HG03175 (cell line): ENCODE results near the gene SPATA6.
"Not testable (repeated sequence)": the region's sequence is repeated elsewhere in the genome, so short reads cannot be mapped to it uniquely, and the experiment has no call there.

Experiments used
- ATAC-seq: cut with Tn5 transposase; IDR thresholded peaks from one replicate; pipeline ENCODE4 v1.9.1; 2021; ENCODE audit warnings: mild to moderate bottlenecking, moderate library complexity; ENCODE audit not compliant: unreplicated experiment

Gene SPATA6

DNA sequence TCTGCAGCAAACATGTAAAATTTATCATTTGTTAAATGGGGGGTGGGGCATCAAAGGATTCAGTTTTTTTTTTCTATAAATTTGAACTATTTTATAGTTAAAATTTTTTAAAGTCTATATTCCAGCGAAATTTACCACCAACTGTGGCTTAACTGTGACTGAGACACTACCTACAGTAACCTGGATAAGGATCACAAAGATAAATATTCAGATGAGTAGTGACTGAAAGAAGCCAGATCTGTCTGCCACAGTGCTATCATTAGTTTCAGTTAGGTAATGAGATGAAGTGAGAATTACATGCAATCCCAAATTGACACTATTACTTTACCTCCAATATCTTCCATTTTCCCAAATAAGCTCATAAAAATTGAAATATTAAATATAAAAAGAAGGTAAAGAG lies 5.4 kb downstream of the SPATA6 start:
- no peak for ATAC-seq

GRCh38 chr1:48462716-48463302 lies 9.2 kb downstream of the SPATA6 start:
- no peak for ATAC-seq

- ATAC-seq: no peak
Measured at GRCh38 chr1:48450505-48450904, 21.5 kb downstream of the SPATA6 start.

DNA sequence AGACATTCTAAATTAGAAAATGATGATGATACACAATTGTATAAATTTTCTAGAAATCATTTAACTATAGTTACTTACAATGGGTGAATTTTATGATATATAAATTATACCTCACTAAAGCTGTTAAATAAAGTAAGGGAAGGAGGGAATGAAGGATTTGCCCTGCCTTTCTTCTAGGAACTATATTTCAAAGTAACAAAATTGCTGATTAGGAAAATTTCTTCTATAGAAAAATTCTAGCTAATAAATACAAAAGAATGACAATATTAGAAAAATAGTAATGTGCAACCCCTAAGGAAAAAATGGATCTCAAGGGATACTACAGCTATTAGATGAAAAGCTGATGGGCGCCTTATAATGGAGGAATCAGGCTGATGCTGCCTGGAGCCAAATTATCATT lies 23.1 kb downstream of the SPATA6 start:
- ATAC-seq: no peak

GRCh38 chr1:48444186-48444585 lies 27.8 kb downstream of the SPATA6 start:
- not testable (repeated sequence) for ATAC-seq

DNA sequence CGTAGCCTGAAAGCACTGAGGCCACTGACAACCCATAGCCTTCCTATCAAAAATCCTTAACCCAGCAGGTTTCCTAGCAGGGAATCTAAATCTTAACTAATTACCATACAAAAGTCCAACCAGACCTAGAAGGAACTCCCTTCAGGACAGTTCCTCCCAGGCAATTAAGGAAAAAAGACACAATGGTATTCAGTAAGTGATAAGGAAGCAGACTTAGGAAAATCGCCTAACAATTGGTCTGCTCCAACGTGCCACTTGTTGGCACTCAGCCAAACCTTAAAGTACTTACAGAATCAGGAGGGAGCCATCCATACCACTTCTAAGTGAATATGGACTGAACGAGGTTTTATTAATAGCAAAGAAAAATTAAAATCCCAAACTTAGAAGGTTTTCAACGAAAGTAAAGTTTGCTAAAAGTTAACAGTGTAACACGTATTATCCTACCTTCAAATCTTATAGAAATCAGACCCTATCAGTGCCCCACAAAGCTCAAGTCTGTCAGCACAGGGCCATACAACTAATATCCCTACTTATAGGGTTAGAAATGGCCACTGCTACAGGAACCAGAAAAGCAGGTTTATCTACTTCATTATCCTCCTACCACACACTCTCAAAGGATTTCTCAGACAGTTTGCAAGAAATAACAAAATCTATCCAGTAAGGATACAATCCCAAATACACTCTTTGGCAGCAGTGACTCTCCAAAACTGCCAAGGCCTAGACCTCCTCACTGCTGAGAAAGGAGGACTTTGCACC lies 29.0 kb downstream of the SPATA6 start:
- no peak for ATAC-seq

GRCh38 chr1:48440786-48441185 lies 31.2 kb downstream of the SPATA6 start:
- not testable (repeated sequence) for ATAC-seq

DNA sequence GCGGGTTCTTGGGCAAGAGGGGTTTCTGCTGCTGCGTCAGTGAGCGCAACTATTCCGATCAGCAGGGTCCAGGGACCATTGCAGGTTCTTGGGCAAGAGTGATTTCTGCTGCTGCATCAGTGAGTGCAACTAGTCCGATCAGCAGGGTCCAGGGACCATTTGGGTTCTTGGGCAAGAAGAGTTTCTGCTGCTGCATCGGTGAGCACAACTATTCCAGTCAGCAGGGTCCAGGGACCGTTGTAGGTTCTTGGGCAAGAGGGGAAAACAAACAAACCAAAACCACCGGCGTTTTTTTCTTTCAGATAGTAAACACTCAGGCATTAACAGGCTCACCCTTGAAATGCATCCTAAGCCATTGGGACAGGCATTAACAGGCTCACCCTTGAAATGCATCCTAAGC lies 32.6 kb downstream of the SPATA6 start:
- no peak for ATAC-seq

DNA sequence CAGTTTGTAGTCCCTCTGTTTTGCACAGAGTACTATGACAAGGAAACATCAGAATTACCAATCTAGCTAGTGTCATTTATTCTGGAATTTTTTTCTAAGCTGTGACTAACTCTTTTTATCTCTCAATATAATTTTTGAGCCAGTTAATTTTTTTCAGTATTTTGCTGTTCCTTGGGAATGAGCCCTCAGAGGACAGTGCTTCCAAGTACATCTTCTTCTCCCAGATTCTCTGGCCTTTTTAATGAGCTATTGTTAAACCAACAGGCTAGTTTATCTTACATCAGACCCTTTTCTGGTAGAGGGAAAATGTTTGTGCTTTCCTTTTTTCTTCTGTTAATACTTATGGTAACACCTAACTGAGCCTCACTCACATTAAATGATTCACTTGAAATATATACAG lies 34.6 kb downstream of the SPATA6 start:
- ATAC-seq: not testable (repeated sequence)

DNA sequence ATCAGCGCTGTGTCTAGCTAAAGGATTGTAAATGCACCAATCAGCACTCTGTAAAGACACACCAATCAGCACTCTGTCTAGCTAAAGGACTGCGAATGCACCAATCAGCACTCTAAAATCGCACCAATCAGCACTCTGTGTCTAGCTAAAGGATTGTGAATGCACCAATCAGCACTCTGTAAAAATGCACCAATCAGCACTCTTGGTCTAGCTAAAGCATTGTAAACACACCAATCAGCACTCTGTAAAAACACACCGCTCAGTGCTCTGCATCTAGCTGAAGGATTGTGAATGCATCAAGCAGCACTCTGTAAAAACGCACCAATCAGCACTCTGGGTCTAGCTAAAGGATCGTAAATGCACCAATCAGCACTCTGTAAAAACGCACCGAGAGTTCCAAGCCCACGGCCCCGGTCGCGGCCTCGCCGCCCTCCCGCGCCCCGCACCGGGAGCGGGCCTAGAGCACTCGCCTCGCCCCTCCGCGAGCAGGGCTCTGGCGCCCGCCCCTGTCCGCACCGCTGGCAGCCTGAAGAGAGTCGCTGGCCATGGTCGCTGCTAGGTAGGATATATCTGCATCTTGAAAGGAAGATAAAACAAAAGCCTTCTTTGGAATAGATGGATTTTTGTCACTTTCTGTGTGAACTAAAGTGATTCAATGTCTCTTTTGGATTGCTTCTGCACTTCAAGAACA lies 36.5 kb downstream of the SPATA6 start:
- not testable (repeated sequence) for ATAC-seq

DNA sequence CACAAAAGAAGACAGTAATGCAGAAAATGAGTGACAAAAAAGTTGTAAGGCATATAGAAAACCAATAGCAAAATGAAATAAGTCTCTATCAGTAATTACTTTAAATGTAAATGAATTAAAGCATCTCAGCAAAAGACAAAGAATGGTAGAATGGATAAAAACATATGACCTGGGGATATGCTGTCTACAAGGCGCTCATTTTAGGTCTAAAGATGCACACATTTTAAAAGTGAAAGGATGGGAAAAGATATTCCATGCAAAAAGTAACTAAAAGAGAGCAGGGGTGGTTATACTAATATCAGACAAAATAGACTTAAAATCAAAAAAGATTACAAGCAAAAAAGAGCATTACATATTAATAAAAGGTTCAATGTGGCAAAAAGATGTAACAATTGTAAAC lies 41.2 kb downstream of the SPATA6 start:
- ATAC-seq: no peak

GRCh38 chr1:48422009-48422408 lies 50.0 kb downstream of the SPATA6 start:
- ATAC-seq: no peak

DNA sequence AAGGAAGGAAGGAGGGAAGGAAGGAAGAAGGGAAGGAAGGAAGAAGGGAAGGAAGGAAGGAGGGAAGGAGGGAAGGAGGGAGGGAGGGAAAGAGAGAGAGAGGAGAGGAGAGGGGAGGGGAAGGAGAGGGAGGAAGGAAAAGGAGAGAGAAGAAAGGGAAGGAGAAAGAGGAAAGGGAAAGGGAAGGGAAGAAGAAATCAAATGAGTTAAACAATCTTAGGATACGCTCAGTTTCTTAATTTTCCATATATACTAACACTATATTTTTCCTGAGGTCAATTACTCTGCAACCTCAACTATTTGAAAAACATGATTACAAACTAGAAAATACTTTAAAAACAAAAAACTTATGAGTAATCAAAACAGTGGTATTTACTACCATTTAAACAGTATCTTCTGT lies 53.3 kb downstream of the SPATA6 start:
- ATAC-seq: no peak

DNA sequence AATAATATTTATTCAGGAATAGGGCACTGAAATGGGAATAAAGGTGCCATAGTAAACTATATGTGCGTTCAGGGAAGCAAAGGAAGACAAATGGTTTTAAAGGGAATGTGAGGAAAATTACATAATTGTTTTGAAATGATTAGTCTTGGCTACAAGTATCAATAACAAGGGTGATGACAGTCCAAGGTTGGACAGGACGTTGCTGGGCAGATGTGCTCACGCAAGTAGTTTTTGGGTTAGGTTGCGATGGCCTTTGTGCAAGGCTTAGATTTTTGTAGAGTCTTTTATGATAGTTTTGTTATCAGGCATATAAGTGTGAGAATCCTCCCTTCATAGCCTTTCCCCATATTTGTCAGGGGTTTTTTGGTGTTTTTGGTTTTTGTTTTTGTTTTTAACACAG lies 57.0 kb downstream of the SPATA6 start:
- no peak for ATAC-seq

DNA sequence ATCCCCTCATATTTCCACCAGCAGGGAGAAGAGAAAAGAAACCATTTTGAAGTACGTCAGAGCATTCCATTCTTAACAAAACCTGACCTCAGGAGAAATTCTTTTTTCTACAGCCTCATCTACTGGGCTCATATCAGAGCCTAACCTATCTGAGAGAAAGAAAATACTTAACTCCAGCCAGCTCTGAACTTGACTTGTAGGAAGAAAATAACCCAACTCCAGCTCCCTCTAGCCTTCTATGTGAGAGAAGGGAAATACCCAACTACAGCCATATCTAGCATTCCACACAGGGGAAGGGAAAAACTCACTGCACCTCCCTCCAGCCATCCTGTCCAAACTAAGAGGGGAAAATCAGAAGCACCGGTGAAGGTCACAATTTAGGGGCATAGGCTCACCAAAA lies 57.7 kb downstream of the SPATA6 start:
- no peak for ATAC-seq

DNA sequence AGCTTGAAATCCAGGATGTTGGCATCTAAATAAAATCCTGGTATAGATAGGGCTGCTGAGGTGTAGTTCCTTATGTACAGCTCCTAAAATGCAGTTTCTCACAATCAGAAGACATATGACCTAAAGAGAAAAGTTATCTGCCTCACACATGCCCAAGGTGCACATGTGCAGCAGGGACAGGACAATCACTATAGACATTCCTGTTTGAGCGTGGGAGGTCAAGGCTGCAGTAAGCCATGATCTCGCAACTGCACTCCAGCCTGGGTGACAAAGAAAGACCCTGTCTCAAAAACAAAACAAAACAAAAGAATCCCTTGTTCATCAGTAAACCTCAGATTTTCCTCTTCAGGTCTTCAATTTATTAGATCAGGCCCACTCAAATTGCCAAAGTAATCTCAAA lies 66.1 kb downstream of the SPATA6 start:
- no peak for ATAC-seq

DNA sequence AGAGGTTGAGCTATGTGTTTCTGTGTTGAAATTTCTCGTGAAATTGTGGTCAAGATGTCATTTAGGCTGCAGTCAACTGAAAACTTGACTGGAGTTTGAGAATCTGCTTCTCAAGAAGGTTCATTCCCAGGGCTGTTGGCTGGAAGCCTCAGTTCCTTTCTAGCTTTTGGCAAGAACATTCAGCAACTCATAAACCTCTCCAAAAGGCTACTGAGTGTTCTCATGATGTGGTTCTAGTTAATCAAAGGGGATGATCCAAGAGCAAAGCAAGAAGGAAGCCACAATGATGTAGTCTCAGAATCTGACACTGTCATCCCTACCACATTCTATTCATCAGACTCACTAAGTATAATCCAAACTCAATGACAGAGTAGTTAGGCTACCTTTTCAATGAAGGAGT lies 66.6 kb downstream of the SPATA6 start:
- ATAC-seq: no peak

DNA sequence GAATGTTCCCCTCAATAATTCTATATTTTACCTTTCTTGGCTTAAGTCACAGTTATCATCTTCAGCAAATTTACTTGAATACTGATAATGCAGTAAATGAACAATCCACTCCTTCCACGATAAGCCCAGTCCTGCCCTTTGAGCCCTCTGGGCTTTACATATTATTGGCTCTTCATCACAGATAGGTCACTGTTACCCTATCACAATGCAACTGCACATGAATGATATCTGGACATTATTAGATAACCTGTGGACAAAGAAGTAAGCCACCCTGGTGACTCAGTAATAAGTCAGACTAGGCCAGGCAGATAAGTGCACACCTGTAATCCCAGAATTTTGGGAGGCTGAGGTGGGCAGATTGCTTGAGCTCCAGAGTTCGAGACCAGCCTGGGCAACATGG lies 69.4 kb downstream of the SPATA6 start:
- no peak for ATAC-seq

GRCh38 chr1:48396208-48396607 lies 75.8 kb downstream of the SPATA6 start:
- no peak for ATAC-seq

GRCh38 chr1:48391926-48392325 lies 80.1 kb downstream of the SPATA6 start:
- no peak for ATAC-seq

DNA sequence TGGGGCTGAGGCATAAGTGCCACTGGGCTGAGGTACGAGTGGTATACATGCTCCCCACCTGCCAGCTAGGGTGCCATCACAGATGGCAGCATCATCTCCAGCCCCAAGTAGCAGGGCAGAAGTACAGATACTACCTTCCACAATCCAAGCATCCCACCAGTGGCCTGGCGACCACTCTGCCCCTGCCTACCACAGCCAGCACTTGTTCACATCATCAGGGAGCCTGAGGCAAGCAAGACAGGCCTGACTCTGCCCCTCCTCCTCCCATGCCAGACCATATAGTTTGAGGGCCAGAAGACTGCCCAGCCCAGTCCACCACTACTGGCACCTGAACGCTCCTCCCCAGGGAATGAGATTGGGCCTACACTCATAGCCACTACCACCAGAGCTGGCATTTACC lies 84.6 kb downstream of the SPATA6 start:
- ATAC-seq: no peak

GRCh38 chr1:48374785-48375184 lies 97.2 kb downstream of the SPATA6 start:
- ATAC-seq: no peak
